ENCODE measurements around the gene TFIP11.
"Not testable (repeated sequence)": the region's sequence is repeated elsewhere in the genome, so short reads cannot be mapped to it uniquely, and the experiment has no call there.

Gene TFIP11

GRCh38 chr22:26534171-26534855, 22.0 kb upstream of the TFIP11 start:
- no peak for DNase-seq (ENCODE audit: low read depth)
- TF ChIP-seq CTCF (conservative IDR thresholded peaks at IDR 0.05; ENCODE audit: low read length): no peak
- H3K4me3 ChIP-seq (ENCODE audit: low read length): no peak overlapping the region

GRCh38 chr22:26529345-26529744, 17.1 kb upstream of the TFIP11 start:
- H3K4me3 ChIP-seq (ENCODE audit: low read length): no peak overlapping the region
- peak; percentile 43 for DNase-seq (ENCODE audit: low read depth)
- TF ChIP-seq CTCF (conservative IDR thresholded peaks at IDR 0.05; ENCODE audit: low read length): no peak

GRCh38 chr22:26528518-26528917, 16.2 kb upstream of the TFIP11 start:
- H3K4me3 ChIP-seq (ENCODE audit: low read length); DNase-seq (ENCODE audit: low read depth): not testable (repeated sequence)

GRCh38 chr22:26527574-26528465, 15.5 kb upstream of the TFIP11 start:
- no peak for TF ChIP-seq CTCF (conservative IDR thresholded peaks at IDR 0.05; ENCODE audit: low read length)
- no peak for DNase-seq (ENCODE audit: low read depth)
- H3K4me3 ChIP-seq (ENCODE audit: low read length): no peak overlapping the region

- H3K4me3 ChIP-seq (ENCODE audit: low read length): no peak overlapping the region
- no peak for DNase-seq (ENCODE audit: low read depth)
- no peak for TF ChIP-seq CTCF (conservative IDR thresholded peaks at IDR 0.05; ENCODE audit: low read length)
These were observed 14.9 kb upstream of the TFIP11 start for GRCh38 chr22:26527167-26527566.

- no peak overlapping the region for H3K4me3 ChIP-seq (ENCODE audit: low read length)
These were observed 13.8 kb upstream of the TFIP11 start for GRCh38 chr22:26525946-26526564.

More at GRCh38 chr22:26525946-26526564, 13.8 kb upstream of the TFIP11 start:
- no peak for DNase-seq (ENCODE audit: low read depth)
- no peak for TF ChIP-seq CTCF (conservative IDR thresholded peaks at IDR 0.05; ENCODE audit: low read length)
